Neural cell (in vitro differentiated cells): Measurements from ENCODE around the gene NFE2L1. TPM values are rescaled to one million over a fixed set of nuclear protein-coding genes. Genes with fewer than 3 reads are reported as not detected.

ENCODE experiments used
- H2AFZ ChIP-seq: fragments of 200-600, 300-800 bp; sonication (generic), shearing (Covaris generic); 2 replicates; pipeline ENCODE4 v1.6.0; 2014; ENCODE audit warnings: low read depth, mild to moderate bottlenecking, antibody characterized with exemption, low read length, moderate library complexity
- H3F3A ChIP-seq: fragments of 200-600 bp; shearing (Covaris generic); 2 replicates; pipeline ENCODE4 v1.6.1; 2016; ENCODE audit warnings: mild to moderate bottlenecking, moderate library complexity, mixed read lengths, antibody characterized with exemption, low read length; ENCODE audit not compliant: insufficient read depth, poor library complexity, severe bottlenecking
- H3K27ac ChIP-seq: fragments of 200-600, 300-800 bp; sonication (generic), shearing (Covaris generic); 2 replicates; pipeline ENCODE4 v1.5.1; 2014; ENCODE audit warnings: mild to moderate bottlenecking, low read length, moderate library complexity
- H3K27me3 ChIP-seq: fragments of 300-800, 200-600 bp; sonication (generic), shearing (Covaris generic); 2 replicates; pipeline ENCODE4 v1.6.0; 2014; ENCODE audit warnings: mild to moderate bottlenecking, low read depth, low read length, moderate library complexity; ENCODE audit not compliant: insufficient read depth
- H3K36me3 ChIP-seq: fragments of 300-800, 200-600 bp; sonication (generic), shearing (Covaris generic); 2 replicates; pipeline ENCODE4 v1.5.1; 2014; ENCODE audit warnings: mild to moderate bottlenecking, antibody characterized with exemption, low read length, moderate library complexity; ENCODE audit not compliant: insufficient read depth
- H3K4me2 ChIP-seq: fragments of 300-800, 200-600 bp; sonication (generic), shearing (Covaris generic); 2 replicates; pipeline ENCODE4 v1.6.0; 2014; ENCODE audit warnings: mild to moderate bottlenecking, low read length
- H3K4me3 ChIP-seq: fragments of 300-800, 200-600 bp; sonication (generic), shearing (Covaris generic); 2 replicates; pipeline ENCODE4 v1.5.1; 2014; ENCODE audit warnings: mild to moderate bottlenecking, low read length, moderate library complexity
- H3K79me2 ChIP-seq: fragments of 200-600 bp; shearing (Covaris generic); replicated peaks from 2 replicates; pipeline ENCODE4 v1.6.0; 2014; ENCODE audit warnings: mild to moderate bottlenecking, low read length, moderate library complexity; ENCODE audit not compliant: insufficient read depth
- H3K9ac ChIP-seq: fragments of 300-800, 200-600 bp; sonication (generic), shearing (Covaris generic); 2 replicates; pipeline ENCODE4 v1.6.1; 2016; ENCODE audit warnings: mild to moderate bottlenecking, low read length, mixed read lengths
- H3K9me2 ChIP-seq: fragments of 200-600 bp; shearing (Covaris generic); 2 replicates; pipeline ENCODE4 v1.6.1; 2016; ENCODE audit warnings: mild to moderate bottlenecking, low read length, mixed read lengths; ENCODE audit not compliant: insufficient read depth
- H3K9me3 ChIP-seq: fragments of 200-600, 300-800 bp; sonication (generic), shearing (Covaris generic); 2 replicates; pipeline ENCODE4 v1.6.1; 2016; ENCODE audit warnings: mild to moderate bottlenecking, mixed run types, low read length, moderate library complexity, mixed read lengths
- H4K20me1 ChIP-seq: fragments of 200-600 bp; shearing (Covaris generic); 2 replicates; pipeline ENCODE4 v1.6.1; 2016; ENCODE audit warnings: mild to moderate bottlenecking, mixed run types; ENCODE audit not compliant: insufficient read depth
- EP300 ChIP-seq: fragments of 450-650 bp; conservative IDR thresholded peaks from 2 replicates; pipeline ENCODE4 v1.6.1; 2014; ENCODE audit warnings: antibody characterized with exemption, mild to moderate bottlenecking, moderate library complexity; ENCODE audit not compliant: poor library complexity, severe bottlenecking
- EZH2 ChIP-seq: fragments of 200-600, 300-800 bp; shearing (Covaris generic), sonication (generic); IDR thresholded peaks from 2 replicates; pipeline ENCODE4 v1.6.1; 2014; ENCODE audit warnings: antibody characterized with exemption, low read length, borderline replicate concordance, mild to moderate bottlenecking; ENCODE audit not compliant: insufficient read depth, poor library complexity, severe bottlenecking
- MXI1 ChIP-seq: fragments of 450-650 bp; conservative IDR thresholded peaks from 2 replicates; pipeline ENCODE4 v1.6.1; 2014; ENCODE audit warnings: antibody characterized with exemption, mild to moderate bottlenecking; ENCODE audit not compliant: poor library complexity, severe bottlenecking
- POLR2AphosphoS5 ChIP-seq: IDR thresholded peaks from 2 replicates; pipeline ENCODE4 v1.6.1; 2012
- RAD21 ChIP-seq: fragments of 450-650 bp; conservative IDR thresholded peaks from 2 replicates; pipeline ENCODE4 v1.6.1; 2014; ENCODE audit warnings: antibody characterized with exemption, mild to moderate bottlenecking, moderate library complexity
- SMC3 ChIP-seq: fragments of 450-650 bp; conservative IDR thresholded peaks from 2 replicates; pipeline ENCODE4 v1.6.1; 2014; ENCODE audit warnings: antibody characterized with exemption, mild to moderate bottlenecking, moderate library complexity; ENCODE audit not compliant: poor library complexity
- TAF1 ChIP-seq: IDR thresholded peaks from 2 replicates; pipeline ENCODE4 v1.6.1; 2012; ENCODE audit warnings: low read depth
- polyA plus RNA-seq: library from polyadenylated mRNA; depleted of rRNA; stranded (reverse); fragments of >200 nt; gene quantifications from 2 replicates; pipeline ENCODE4 v1.2.3, GENCODE V29; 2014
- TF ChIP-seq, protein P1 (sequence below): IDR thresholded peaks from 2 replicates; pipeline ENCODE4 v1.6.1; 2012; ENCODE audit warnings: borderline replicate concordance
- TF ChIP-seq, protein P2 (sequence below): fragments of 450-650 bp; IDR thresholded peaks from 2 replicates; pipeline ENCODE4 v1.5.1; 2014; ENCODE audit warnings: antibody characterized with exemption, mild to moderate bottlenecking, moderate library complexity; ENCODE audit not compliant: poor library complexity, severe bottlenecking

The NFE2L1 gene
- polyA plus RNA-seq, 1 donor from 2014 or later = 48.4 TPM

DNA sequence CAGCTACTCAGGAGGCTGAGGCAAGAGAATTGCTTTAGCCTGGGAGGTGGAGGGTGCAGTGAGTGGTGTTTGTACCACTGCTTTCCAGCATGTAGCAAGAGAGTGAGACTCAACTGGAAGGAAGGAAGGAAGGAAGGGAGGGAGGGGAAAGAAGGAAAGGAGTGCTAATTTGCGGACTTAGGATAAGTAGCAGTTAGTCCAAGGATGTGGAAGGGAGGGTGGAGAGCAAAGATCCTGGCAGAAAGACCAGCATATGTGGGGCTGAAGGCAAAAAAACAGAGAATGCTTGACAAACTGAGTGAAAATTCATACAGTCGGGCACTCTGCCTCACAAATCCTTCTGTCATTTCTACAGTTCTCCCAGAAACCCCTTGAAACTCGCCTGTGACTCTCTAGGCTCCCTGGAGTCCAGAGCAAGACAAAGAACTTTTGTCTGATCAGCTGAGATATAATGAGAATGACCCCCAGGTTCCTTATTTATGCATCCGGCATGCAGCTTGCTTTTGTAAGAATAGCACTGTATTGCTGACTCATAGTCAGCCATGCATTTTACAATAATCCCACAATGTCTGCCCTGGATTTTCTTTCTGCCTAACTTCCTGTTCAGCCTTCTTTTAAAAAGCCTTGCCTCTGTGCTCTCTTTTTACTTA, 45.8 kb upstream of the NFE2L1 start:
- TF ChIP-seq MXI1 (no peak), TAF1 (no peak), RAD21 (no peak), POLR2AphosphoS5 (no peak), EZH2 (no peak), EP300 (no peak), SMC3 (no peak)
- TF ChIP-seq, protein P1, sequence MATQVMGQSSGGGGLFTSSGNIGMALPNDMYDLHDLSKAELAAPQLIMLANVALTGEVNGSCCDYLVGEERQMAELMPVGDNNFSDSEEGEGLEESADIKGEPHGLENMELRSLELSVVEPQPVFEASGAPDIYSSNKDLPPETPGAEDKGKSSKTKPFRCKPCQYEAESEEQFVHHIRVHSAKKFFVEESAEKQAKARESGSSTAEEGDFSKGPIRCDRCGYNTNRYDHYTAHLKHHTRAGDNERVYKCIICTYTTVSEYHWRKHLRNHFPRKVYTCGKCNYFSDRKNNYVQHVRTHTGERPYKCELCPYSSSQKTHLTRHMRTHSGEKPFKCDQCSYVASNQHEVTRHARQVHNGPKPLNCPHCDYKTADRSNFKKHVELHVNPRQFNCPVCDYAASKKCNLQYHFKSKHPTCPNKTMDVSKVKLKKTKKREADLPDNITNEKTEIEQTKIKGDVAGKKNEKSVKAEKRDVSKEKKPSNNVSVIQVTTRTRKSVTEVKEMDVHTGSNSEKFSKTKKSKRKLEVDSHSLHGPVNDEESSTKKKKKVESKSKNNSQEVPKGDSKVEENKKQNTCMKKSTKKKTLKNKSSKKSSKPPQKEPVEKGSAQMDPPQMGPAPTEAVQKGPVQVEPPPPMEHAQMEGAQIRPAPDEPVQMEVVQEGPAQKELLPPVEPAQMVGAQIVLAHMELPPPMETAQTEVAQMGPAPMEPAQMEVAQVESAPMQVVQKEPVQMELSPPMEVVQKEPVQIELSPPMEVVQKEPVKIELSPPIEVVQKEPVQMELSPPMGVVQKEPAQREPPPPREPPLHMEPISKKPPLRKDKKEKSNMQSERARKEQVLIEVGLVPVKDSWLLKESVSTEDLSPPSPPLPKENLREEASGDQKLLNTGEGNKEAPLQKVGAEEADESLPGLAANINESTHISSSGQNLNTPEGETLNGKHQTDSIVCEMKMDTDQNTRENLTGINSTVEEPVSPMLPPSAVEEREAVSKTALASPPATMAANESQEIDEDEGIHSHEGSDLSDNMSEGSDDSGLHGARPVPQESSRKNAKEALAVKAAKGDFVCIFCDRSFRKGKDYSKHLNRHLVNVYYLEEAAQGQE = no peak
- TF ChIP-seq, protein P2, sequence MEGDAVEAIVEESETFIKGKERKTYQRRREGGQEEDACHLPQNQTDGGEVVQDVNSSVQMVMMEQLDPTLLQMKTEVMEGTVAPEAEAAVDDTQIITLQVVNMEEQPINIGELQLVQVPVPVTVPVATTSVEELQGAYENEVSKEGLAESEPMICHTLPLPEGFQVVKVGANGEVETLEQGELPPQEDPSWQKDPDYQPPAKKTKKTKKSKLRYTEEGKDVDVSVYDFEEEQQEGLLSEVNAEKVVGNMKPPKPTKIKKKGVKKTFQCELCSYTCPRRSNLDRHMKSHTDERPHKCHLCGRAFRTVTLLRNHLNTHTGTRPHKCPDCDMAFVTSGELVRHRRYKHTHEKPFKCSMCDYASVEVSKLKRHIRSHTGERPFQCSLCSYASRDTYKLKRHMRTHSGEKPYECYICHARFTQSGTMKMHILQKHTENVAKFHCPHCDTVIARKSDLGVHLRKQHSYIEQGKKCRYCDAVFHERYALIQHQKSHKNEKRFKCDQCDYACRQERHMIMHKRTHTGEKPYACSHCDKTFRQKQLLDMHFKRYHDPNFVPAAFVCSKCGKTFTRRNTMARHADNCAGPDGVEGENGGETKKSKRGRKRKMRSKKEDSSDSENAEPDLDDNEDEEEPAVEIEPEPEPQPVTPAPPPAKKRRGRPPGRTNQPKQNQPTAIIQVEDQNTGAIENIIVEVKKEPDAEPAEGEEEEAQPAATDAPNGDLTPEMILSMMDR = no peak
- Histone ChIP-seq H3K9me3 (no peaks in the 10 kb centered on the region), H3K9ac (peak overlapping the region; percentile 35), H3F3A (peaks cover 8% of the 10 kb centered on the region), H3K27ac (peak overlapping the region; percentile 40), H3K4me3 (peak overlapping the region; percentile 14), H3K36me3 (no peaks in the 10 kb centered on the region), H2AFZ (peak overlapping the region; percentile 46), H4K20me1 (no peaks in the 10 kb centered on the region), H3K9me2 (no peaks in the 10 kb centered on the region), H3K79me2 (no peaks in the 10 kb centered on the region), H3K27me3 (no peaks in the 10 kb centered on the region), H3K4me2 (no peak overlapping the region)

DNA sequence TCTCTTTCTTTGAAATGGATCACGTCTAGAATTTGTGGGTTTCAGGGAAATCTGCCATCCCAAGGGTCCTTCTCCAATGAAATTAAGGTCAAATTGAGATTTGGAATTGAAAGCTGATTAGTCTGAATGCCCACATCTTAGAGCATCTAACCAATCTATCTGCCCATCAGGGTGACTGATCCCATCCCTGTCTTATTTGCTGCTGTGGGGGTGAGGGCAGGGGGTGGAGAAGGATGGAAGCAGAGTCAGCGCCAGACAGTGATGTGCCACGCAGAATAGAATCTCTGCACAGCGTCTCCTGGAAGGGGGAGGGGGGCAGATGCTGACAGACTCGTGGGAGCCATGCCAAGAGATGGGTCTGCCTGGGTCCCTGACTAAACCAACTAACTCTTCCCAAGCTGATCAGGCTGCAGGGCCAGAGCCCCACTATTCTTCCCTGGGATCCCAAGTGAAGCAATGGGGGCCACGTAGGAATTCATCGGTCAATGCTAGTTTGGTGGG, 45.2 kb upstream of the NFE2L1 start:
- Histone ChIP-seq H3K4me3 (peak overlapping the region; percentile 14), H3F3A (peaks cover 8% of the 10 kb centered on the region), H3K79me2 (no peaks in the 10 kb centered on the region), H3K9me3 (no peaks in the 10 kb centered on the region), H3K4me2 (no peak overlapping the region), H3K27me3 (no peaks in the 10 kb centered on the region), H2AFZ (peak overlapping the region; percentile 46), H3K9ac (peak overlapping the region; percentile 35), H3K27ac (peak overlapping the region; percentile 40), H3K36me3 (no peaks in the 10 kb centered on the region), H3K9me2 (no peaks in the 10 kb centered on the region), H4K20me1 (no peaks in the 10 kb centered on the region)
- TF ChIP-seq, protein P2 = no peak
- no peak for TF ChIP-seq EP300
- no peak for TF ChIP-seq EZH2
- no peak for TF ChIP-seq SMC3
- no peak for TF ChIP-seq POLR2AphosphoS5
- TF ChIP-seq RAD21 = no peak
- TF ChIP-seq MXI1 = no peak
- TF ChIP-seq, protein P1 = no peak
